ENCODE measurements around the gene UPF3A.
"Not testable (repeated sequence)": the region's sequence is repeated elsewhere in the genome, so short reads cannot be mapped to it uniquely, and the experiment has no call there.

Gene UPF3A

GRCh38 chr13:114324334-114324733 lies 42.9 kb downstream of the UPF3A start:
- H3K36me3 ChIP-seq (replicated peaks) = peaks cover 44% of the 10 kb centered on the region
- DNase-seq = no peak
- no peak for TF ChIP-seq CTCF (IDR thresholded peaks at IDR 0.05; ENCODE audit: low read depth, low read length, missing control alignments)
- no peak overlapping the region for H3K27ac ChIP-seq
- in situ Hi-C loops (cut with HindIII; ENCODE audit: low pct_ligation_motif_present, low sequenced_read_pairs) = no loop called here
- H3K27me3 ChIP-seq (replicated peaks) = no peaks in the 10 kb centered on the region
- H3K4me3 ChIP-seq (ENCODE audit: low read depth, low read length) = no peak overlapping the region

GRCh38 chr13:114325729-114326128 lies 44.3 kb downstream of the UPF3A start:
- TF ChIP-seq CTCF (IDR thresholded peaks at IDR 0.05; ENCODE audit: low read depth, low read length, missing control alignments) = no peak
- H3K36me3 ChIP-seq (replicated peaks) = peaks cover 44% of the 10 kb centered on the region
- no peaks in the 10 kb centered on the region for H3K27me3 ChIP-seq (replicated peaks)
- DNase-seq = no peak
- no peak overlapping the region for H3K27ac ChIP-seq
- no peak overlapping the region for H3K4me3 ChIP-seq (ENCODE audit: low read depth, low read length)
- in situ Hi-C loops (cut with HindIII; ENCODE audit: low pct_ligation_motif_present, low sequenced_read_pairs) = no loop called here

GRCh38 chr13:114328034-114328433 lies 46.6 kb downstream of the UPF3A start:
- no peak overlapping the region for H3K27ac ChIP-seq
- H3K36me3 ChIP-seq (replicated peaks) = peaks cover 30% of the 10 kb centered on the region
- in situ Hi-C loops (cut with HindIII; ENCODE audit: low pct_ligation_motif_present, low sequenced_read_pairs) = no loop called here
- no peak for TF ChIP-seq CTCF (IDR thresholded peaks at IDR 0.05; ENCODE audit: low read depth, low read length, missing control alignments)
- no peaks in the 10 kb centered on the region for H3K27me3 ChIP-seq (replicated peaks)
- no peak overlapping the region for H3K4me3 ChIP-seq (ENCODE audit: low read depth, low read length)
- DNase-seq = no peak

- H3K36me3 ChIP-seq (replicated peaks) = peaks cover 25% of the 10 kb centered on the region
- H3K27me3 ChIP-seq (replicated peaks) = no peaks in the 10 kb centered on the region
- no peak overlapping the region for H3K27ac ChIP-seq
- no peak for TF ChIP-seq CTCF (IDR thresholded peaks at IDR 0.05; ENCODE audit: low read depth, low read length, missing control alignments)
- no peak overlapping the region for H3K4me3 ChIP-seq (ENCODE audit: low read depth, low read length)
- in situ Hi-C loops (cut with HindIII; ENCODE audit: low pct_ligation_motif_present, low sequenced_read_pairs) = no loop called here
- no peak for DNase-seq
Observed at GRCh38 chr13:114328595-114328994, 47.2 kb downstream of the UPF3A start.

- Histone ChIP-seq H3K4me3 (ENCODE audit: low read depth, low read length) (no peak overlapping the region), H3K27ac (no peak overlapping the region), H3K27me3 (replicated peaks) (no peaks in the 10 kb centered on the region), H3K36me3 (replicated peaks) (peaks cover 10% of the 10 kb centered on the region)
- TF ChIP-seq CTCF (IDR thresholded peaks at IDR 0.05; ENCODE audit: low read depth, low read length, missing control alignments) = no peak
- DNase-seq = no peak
- in situ Hi-C loops (cut with HindIII; ENCODE audit: low pct_ligation_motif_present, low sequenced_read_pairs) = no loop called here
Observed at GRCh38 chr13:114330086-114330485, 48.7 kb downstream of the UPF3A start.

- H3K27ac ChIP-seq; H3K4me3 ChIP-seq (ENCODE audit: low read depth, low read length); DNase-seq; in situ Hi-C loops (cut with HindIII; ENCODE audit: low pct_ligation_motif_present, low sequenced_read_pairs); H3K27me3 ChIP-seq (replicated peaks); H3K36me3 ChIP-seq (replicated peaks): not testable (repeated sequence)
Observed at GRCh38 chr13:114333881-114334280, 52.5 kb downstream of the UPF3A start.
